Left ventricle myocardium inferior (tissue), 1 donor: ENCODE measurements around the gene OXCT1. TPM values are rescaled to one million over a fixed set of nuclear protein-coding genes. Genes with fewer than 3 reads are reported as not detected.
"Not testable (repeated sequence)": the region's sequence is repeated elsewhere in the genome, so short reads cannot be mapped to it uniquely, and the experiment has no call there.

Source experiments
- DNase-seq: peaks from one replicate; pipeline ENCODE4 v3.0.0-alpha.2; 2020
- H3K27ac ChIP-seq: fragments of 200-600 bp; replicated peaks from 2 replicates; pipeline ENCODE4 v1.8.0; 2021
- H3K27me3 ChIP-seq: fragments of 200-600 bp; 2 replicates; pipeline ENCODE4 v1.8.0; 2021; ENCODE audit warnings: low read depth
- H3K36me3 ChIP-seq: fragments of 200-600 bp; 2 replicates; pipeline ENCODE4 v1.8.0; 2021
- H3K4me1 ChIP-seq: fragments of 200-600 bp; 2 replicates; pipeline ENCODE4 v1.8.0; 2021
- H3K4me3 ChIP-seq: fragments of 200-600 bp; 2 replicates; pipeline ENCODE4 v1.8.0; 2021; ENCODE audit warnings: mild to moderate bottlenecking, moderate library complexity
- H3K9me3 ChIP-seq: fragments of 200-600 bp; replicated peaks from 2 replicates; pipeline ENCODE4 v1.8.0; 2021
- CTCF ChIP-seq: fragments of 200-600 bp; IDR thresholded peaks from 2 replicates; pipeline ENCODE4 v1.8.0; 2021; ENCODE audit warnings: antibody characterized with exemption, mild to moderate bottlenecking, borderline replicate concordance
- intact Hi-C: fragments of 100-400 bp; cut with micrococcal nuclease; formaldehyde crosslinking; loops from one replicate; pipeline ENCODE4 v1.11.0; 2022
- total RNA-seq: library from RNA; stranded (reverse); fragmentation: NEBNext Ultra II Directional; extraction: Animal tissue kit (Norgen Biotek cat#: 25700); gene quantifications from one replicate; pipeline ENCODE4 v1.2.1, GENCODE V29; 2021
- donor health status: DM: no; HTN: yes; CAD: no; lungs with severe emphysema.

OXCT1 gene
- total RNA-seq, 1 donor from 2014 or later, result 234 TPM

DNA sequence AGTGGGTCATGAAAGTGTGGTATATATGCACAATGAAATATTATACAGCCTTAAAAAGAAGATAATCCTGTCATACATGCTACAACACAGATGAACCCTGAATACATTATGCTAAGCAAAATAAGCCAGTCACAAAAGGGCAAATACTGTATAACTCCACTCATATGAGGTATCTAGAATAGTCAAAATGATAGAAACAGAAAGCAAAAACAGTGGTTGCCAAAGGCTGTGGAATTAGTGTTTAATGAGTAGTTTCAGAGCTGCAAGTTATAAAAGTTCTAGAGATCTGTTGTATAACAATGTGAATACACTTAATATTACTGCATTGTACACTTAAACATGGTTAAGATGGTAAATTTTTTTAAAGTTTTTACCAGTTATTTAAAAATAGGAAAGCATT is 135.0 kb downstream of the OXCT1 start:
- H3K36me3 ChIP-seq, result peaks cover 45% of the 10 kb centered on the region

GRCh38 chr5:41729381-41729780 is 140.8 kb downstream of the OXCT1 start:
- intact Hi-C loops, result not testable (repeated sequence)

More for the DNA sequence above, 135.0 kb downstream of the OXCT1 start:
- intact Hi-C loops, result no loop called here
- no peak for TF ChIP-seq CTCF
- H3K9me3 ChIP-seq, result no peaks in the 10 kb centered on the region
- no peaks in the 10 kb centered on the region for H3K4me1 ChIP-seq
- H3K4me3 ChIP-seq, result no peak overlapping the region
- no peak overlapping the region for H3K27ac ChIP-seq
- no peaks in the 10 kb centered on the region for H3K27me3 ChIP-seq
- DNase-seq, result no peak

DNA sequence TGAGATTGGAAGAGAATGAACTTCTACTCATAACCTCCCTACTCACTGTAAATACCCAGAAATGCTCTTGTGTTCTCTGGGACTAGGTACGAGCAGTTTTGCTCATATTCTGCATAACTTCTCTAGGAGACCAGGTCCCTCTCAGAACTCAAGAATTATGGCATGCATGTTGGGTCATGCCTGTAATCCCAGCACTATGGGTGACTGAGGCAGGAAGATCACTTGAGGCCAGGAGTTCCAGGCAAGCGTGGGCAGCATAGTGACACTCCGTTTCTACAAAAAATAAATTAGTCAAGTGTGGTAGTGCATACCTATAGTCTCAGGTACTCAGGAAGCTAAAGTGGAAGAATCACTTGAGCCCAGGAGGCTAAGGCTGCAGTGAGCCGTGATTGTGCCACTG is 141.9 kb downstream of the OXCT1 start:
- Histone ChIP-seq H3K27me3 (no peaks in the 10 kb centered on the region), H3K36me3 (peaks cover 7% of the 10 kb centered on the region), H3K9me3 (no peaks in the 10 kb centered on the region), H3K27ac (no peak overlapping the region), H3K4me1 (no peaks in the 10 kb centered on the region), H3K4me3 (no peak overlapping the region)
- TF ChIP-seq CTCF, result no peak
- DNase-seq, result no peak
- intact Hi-C loops, result no loop called here

More at GRCh38 chr5:41729381-41729780, 140.8 kb downstream of the OXCT1 start:
- H3K27me3 ChIP-seq, H3K27ac ChIP-seq, H3K36me3 ChIP-seq, H3K9me3 ChIP-seq, H3K4me3 ChIP-seq, H3K4me1 ChIP-seq, DNase-seq: not testable (repeated sequence)

GRCh38 chr5:41722359-41722950 is 147.8 kb downstream of the OXCT1 start:
- intact Hi-C loops, result no loop called here
- no peak for DNase-seq
- Histone ChIP-seq H3K27ac (no peak overlapping the region), H3K9me3 (no peaks in the 10 kb centered on the region), H3K4me1 (no peaks in the 10 kb centered on the region), H3K36me3 (no peaks in the 10 kb centered on the region), H3K4me3 (no peak overlapping the region), H3K27me3 (no peaks in the 10 kb centered on the region)
- no peak for TF ChIP-seq CTCF

DNA sequence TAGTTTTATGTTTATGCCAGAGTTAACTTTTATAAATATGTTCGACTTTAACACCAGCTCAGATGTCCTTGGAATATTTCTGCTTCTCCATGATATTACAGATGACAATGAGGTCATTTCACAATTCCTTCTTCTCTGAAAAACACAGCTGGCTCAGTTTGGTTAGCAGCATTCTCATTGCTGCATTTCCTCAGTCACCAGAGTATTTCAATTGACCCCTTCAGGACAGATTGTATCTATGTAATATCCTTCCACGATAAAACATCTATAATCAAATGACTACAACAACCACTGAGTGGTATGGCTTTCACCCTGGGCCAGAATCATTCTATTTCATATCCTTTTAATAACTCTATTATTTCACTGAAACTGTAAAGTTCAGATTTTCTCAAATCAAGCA is 148.7 kb downstream of the OXCT1 start:
- H3K4me3 ChIP-seq, result no peak overlapping the region
- intact Hi-C loops, result no loop called here
- H3K36me3 ChIP-seq, result no peaks in the 10 kb centered on the region
- no peak for DNase-seq
- H3K9me3 ChIP-seq, result peaks cover 8% of the 10 kb centered on the region
- no peaks in the 10 kb centered on the region for H3K4me1 ChIP-seq
- no peak for TF ChIP-seq CTCF
- no peak overlapping the region for H3K27ac ChIP-seq
- no peaks in the 10 kb centered on the region for H3K27me3 ChIP-seq

GRCh38 chr5:41716382-41716781 is 153.8 kb downstream of the OXCT1 start:
- H3K9me3 ChIP-seq, result peaks cover 30% of the 10 kb centered on the region
- intact Hi-C loops, result no loop called here

GRCh38 chr5:41714446-41714845 is 155.8 kb downstream of the OXCT1 start:
- H3K36me3 ChIP-seq, intact Hi-C loops, H3K4me3 ChIP-seq, H3K27me3 ChIP-seq, H3K27ac ChIP-seq, H3K4me1 ChIP-seq, DNase-seq: not testable (repeated sequence)
- peaks cover 32% of the 10 kb centered on the region for H3K9me3 ChIP-seq

More at GRCh38 chr5:41716382-41716781, 153.8 kb downstream of the OXCT1 start:
- H3K4me3 ChIP-seq, result no peak overlapping the region
- H3K27ac ChIP-seq, result no peak overlapping the region
- no peak for TF ChIP-seq CTCF
- no peaks in the 10 kb centered on the region for H3K27me3 ChIP-seq
- no peaks in the 10 kb centered on the region for H3K4me1 ChIP-seq
- no peak for DNase-seq
- no peaks in the 10 kb centered on the region for H3K36me3 ChIP-seq
